GM23248 (cell line): ENCODE data around the gene ANKEF1. TPM values are rescaled to one million over a fixed set of nuclear protein-coding genes. Genes with fewer than 3 reads are reported as not detected.
"Not testable (repeated sequence)": the region's sequence is repeated elsewhere in the genome, so short reads cannot be mapped to it uniquely, and the experiment has no call there.

ENCODE experiments used
- DNase-seq: peaks from one replicate; pipeline ENCODE4 v3.0.0-alpha.2; 2015
- H2AFZ ChIP-seq: fragments of 200-600 bp; sonication (generic); 2 replicates; pipeline ENCODE4 v1.6.1; 2016; ENCODE audit warnings: antibody characterized with exemption
- H3F3A ChIP-seq: fragments of 200-600 bp; sonication (generic); 2 replicates; pipeline ENCODE4 v1.6.1; 2016; ENCODE audit warnings: mild to moderate bottlenecking, antibody characterized with exemption, mixed run types; ENCODE audit not compliant: insufficient read depth
- H3K27ac ChIP-seq: fragments of 200-600 bp; sonication (generic); 2 replicates; pipeline ENCODE4 v1.5.1; 2016; ENCODE audit warnings: mild to moderate bottlenecking
- H3K27me3 ChIP-seq: fragments of 200-600 bp; sonication (generic); replicated peaks from 2 replicates; pipeline ENCODE4 v1.6.1; 2016; ENCODE audit warnings: mild to moderate bottlenecking; ENCODE audit not compliant: insufficient read depth
- H3K36me3 ChIP-seq: fragments of 200-600 bp; sonication (generic); 2 replicates; pipeline ENCODE4 v1.6.1; 2016; ENCODE audit warnings: low read depth, mild to moderate bottlenecking
- H3K4me1 ChIP-seq: fragments of 200-600 bp; sonication (generic); 2 replicates; pipeline ENCODE4 v1.6.1; 2016; ENCODE audit warnings: mild to moderate bottlenecking; ENCODE audit not compliant: insufficient read depth
- H3K4me2 ChIP-seq: fragments of 200-600 bp; sonication (generic); one replicate; pipeline ENCODE4 v1.6.1; 2016; ENCODE audit warnings: mild to moderate bottlenecking; ENCODE audit not compliant: unreplicated experiment
- H3K4me3 ChIP-seq: fragments of 200-600 bp; sonication (generic); 2 replicates; pipeline ENCODE4 v1.5.1; 2016; ENCODE audit warnings: mild to moderate bottlenecking
- H3K79me2 ChIP-seq: fragments of 200-600 bp; sonication (generic); 2 replicates; pipeline ENCODE4 v1.6.1; 2016; ENCODE audit warnings: mild to moderate bottlenecking; ENCODE audit not compliant: insufficient read depth
- H3K9ac ChIP-seq: fragments of 200-600 bp; sonication (generic); 2 replicates; pipeline ENCODE4 v1.6.1; 2016; ENCODE audit warnings: mild to moderate bottlenecking
- H3K9me2 ChIP-seq: fragments of 200-600 bp; sonication (generic); 2 replicates; pipeline ENCODE4 v1.6.1; 2016; ENCODE audit warnings: mixed run types, mild to moderate bottlenecking, moderate library complexity; ENCODE audit not compliant: insufficient read depth
- H3K9me3 ChIP-seq: fragments of 200-600 bp; sonication (generic); one replicate; pipeline ENCODE4 v1.6.1; 2017; ENCODE audit warnings: low read depth
- H4K20me1 ChIP-seq: fragments of 200-600 bp; sonication (generic); 2 replicates; pipeline ENCODE4 v1.6.0; 2016; ENCODE audit not compliant: insufficient read depth
- EZH2 ChIP-seq: fragments of 200-600 bp; sonication (generic); IDR thresholded peaks from 2 replicates; pipeline ENCODE4 v1.6.1; 2018; ENCODE audit warnings: antibody characterized with exemption, mild to moderate bottlenecking; ENCODE audit not compliant: insufficient read depth, poor library complexity, severe bottlenecking
- EZH2phosphoT487 ChIP-seq: fragments of 200-600 bp; sonication (generic); IDR thresholded peaks from 2 replicates; pipeline ENCODE4 v1.6.1; 2018; ENCODE audit warnings: antibody characterized with exemption, moderate library complexity, mild to moderate bottlenecking, low read depth; ENCODE audit not compliant: insufficient read depth
- WGBS, 2 experiments: methylation state at CpG; one replicate each; pipeline ENCODE4 v1.1.6; 2015 to 2017; ENCODE audit warnings: low lambda C conversion rate in 2 of 2, low coverage in 1 of 2; ENCODE audit errors: missing lambda C conversion rate in 2 of 2; 5-methylcytosine and 5-hydroxymethylcytosine counted together
- in situ Hi-C: fragments of 300-500 bp; cut with MboI; formaldehyde crosslinking; loops from 2 replicates; pipeline ENCODE4 v1.15.0; 2020
- polyA plus RNA-seq: library from polyadenylated mRNA; unstranded; fragments of >200 nt; fragmentation: Nextera tagmentation; extraction: Ambion mirVana; gene quantifications from 2 replicates; pipeline ENCODE4 v1.2.1, GENCODE V29; 2016
- total RNA-seq: library from RNA; depleted of rRNA; stranded (reverse); fragments of >200 nt; shearing (Covaris generic); gene quantifications from 2 replicates; pipeline ENCODE4 v1.2.3, GENCODE V29; 2014

ANKEF1 gene
- total and polyA plus RNA-seq, 2 experiments from 2014 or later, result 0.06 to 0.22 TPM

DNA sequence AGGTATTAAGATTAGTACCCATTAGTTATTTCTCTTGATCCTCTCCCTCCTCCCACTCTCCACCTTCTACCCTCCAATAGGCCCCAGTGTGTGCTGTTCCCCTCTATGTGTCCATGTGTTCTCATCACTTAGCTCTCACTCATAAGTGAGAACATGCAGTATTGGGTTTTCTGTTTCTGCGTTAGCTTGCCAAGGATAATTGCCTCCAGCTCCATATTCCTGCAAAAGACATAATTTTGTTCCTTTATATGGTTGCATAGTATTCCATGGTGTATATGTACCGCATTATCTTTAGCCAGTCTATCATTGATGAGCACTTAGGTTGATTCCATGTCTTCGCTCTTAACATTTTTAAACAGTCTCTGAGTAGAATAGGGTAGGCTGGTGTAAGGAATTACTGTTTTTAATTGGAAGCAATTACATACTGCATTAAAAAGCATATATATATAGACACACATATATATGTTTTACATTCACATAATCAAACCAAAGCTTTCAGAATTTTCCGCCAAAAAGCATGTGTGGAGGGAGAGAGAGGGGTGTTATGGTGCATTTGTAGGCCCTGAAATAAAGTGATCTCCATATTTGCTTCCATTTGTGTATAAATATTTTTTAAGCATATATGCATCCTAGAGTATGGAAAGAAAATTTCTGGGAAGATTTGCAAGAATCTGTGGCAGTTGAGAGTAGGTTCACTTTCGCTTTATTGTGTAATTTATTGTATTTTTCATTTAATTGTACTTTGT is 709 bp upstream of the ANKEF1 start:
- H3K9me2 ChIP-seq, result no peaks in the 10 kb centered on the region
- no peak overlapping the region for H3K27ac ChIP-seq
- no peaks in the 10 kb centered on the region for H3K79me2 ChIP-seq
- H3K4me3 ChIP-seq, result peak overlapping the region; percentile 53
- no peak for DNase-seq
- H3K4me1 ChIP-seq, result no peaks in the 10 kb centered on the region
- H3K4me2 ChIP-seq, result peak overlapping the region; percentile 24
- peaks cover 26% of the 10 kb centered on the region; the same call in 1 of the 2 replicates for H3K27me3 ChIP-seq
- in situ Hi-C loops, result no loop called here
- H4K20me1 ChIP-seq, result no peaks in the 10 kb centered on the region
- TF ChIP-seq EZH2, result no peak
- TF ChIP-seq EZH2phosphoT487, result no peak
- no peaks in the 10 kb centered on the region for H3K36me3 ChIP-seq
- no peaks in the 10 kb centered on the region for H3F3A ChIP-seq
- H3K9me3 ChIP-seq, result no peaks in the 10 kb centered on the region
- H2AFZ ChIP-seq, result no peak overlapping the region; the same call in 1 of the 2 replicates
- no peak overlapping the region for H3K9ac ChIP-seq
- WGBS, 2 experiments, result 75 to 80% methylated on average over 5 of the region's 5 CpGs

DNA sequence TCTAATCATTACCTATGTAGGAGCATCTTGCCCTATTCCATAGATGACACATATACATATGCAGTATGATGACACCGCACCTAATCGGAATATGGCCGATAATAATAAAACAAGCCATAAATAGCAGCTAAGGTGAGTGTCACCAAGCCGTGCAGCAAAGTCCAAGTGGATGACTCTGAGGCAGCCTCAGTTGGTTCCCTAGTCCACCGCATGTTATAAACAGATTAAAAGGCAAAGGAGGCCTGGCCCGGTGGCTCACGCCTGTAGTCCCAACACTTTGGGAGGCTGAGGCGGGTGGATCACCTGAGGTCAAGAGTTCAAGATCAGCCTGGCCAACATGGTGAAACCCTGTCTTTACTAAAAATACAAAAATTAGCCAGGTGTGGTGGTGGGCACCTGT is 1.5 kb downstream of the ANKEF1 start:
- DNase-seq, H3K79me2 ChIP-seq, H2AFZ ChIP-seq, H3K4me2 ChIP-seq, H3K9me2 ChIP-seq, H3K4me3 ChIP-seq, H4K20me1 ChIP-seq, in situ Hi-C loops, H3K36me3 ChIP-seq, H3K9me3 ChIP-seq, H3K27ac ChIP-seq, H3K9ac ChIP-seq: not testable (repeated sequence)
- H3K27me3 ChIP-seq, result 0 out of 2 replicates have a peak, but pooled peaks cover 16% of the 10 kb centered on the region
- peaks cover 11% of the 10 kb centered on the region; the same call in 1 of the 2 replicates for H3K4me1 ChIP-seq
- WGBS, 2 experiments, result 89 to 91% methylated on average over 8 of the region's 8 CpGs
- peaks cover 15% of the 10 kb centered on the region for H3F3A ChIP-seq

DNA sequence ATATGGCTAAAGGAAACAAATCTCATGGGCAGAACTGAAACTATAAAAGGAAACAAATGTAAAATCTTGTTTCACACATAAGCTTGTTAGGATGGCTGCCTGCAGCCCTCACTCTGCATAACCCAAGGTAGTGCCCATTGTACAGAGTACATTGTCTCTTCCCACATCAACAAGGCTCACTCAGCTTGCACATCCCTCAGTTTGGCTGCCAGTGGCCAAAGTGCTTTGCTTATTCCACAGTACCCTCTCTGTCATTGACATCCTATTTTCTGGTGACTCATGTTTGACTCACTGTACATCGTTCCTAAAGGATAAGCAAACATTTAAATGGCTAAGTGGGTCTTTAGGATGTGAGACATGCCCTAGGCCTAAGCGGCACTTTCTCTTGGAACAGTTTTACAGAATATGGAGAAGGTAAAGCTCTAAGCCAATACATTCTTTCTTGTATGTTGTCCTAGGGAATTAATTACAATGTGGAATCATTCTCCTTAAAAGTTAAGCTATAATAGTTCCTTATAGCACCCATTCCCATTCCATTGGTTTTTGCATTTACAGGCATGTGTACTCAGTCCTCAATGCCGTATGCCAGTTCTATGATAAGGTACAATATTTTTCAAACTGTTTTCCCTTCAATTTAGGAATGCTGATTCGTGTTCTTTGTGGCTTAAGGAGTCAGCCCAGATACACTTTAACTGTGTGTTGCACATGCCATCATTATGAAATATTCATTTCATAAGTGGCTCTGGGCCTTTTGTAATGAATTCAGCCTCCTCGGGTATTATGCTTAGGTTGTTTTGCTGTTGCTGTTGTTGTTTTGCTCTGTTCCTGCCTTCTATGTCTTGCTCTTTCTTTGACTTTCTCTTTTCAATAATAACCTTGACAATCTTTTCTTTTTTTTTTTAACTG is 5.5 kb downstream of the ANKEF1 start:
- Histone ChIP-seq H3K9me2 (no peaks in the 10 kb centered on the region), H3K4me2 (no peak overlapping the region), H3K4me1 (peaks cover 11% of the 10 kb centered on the region; the same call in 1 of the 2 replicates), H3F3A (peaks cover 15% of the 10 kb centered on the region), H3K36me3 (no peaks in the 10 kb centered on the region), H3K9me3 (no peaks in the 10 kb centered on the region), H3K4me3 (no peak overlapping the region), H3K79me2 (no peaks in the 10 kb centered on the region), H4K20me1 (no peaks in the 10 kb centered on the region), H3K27ac (no peak overlapping the region), H3K27me3 (no peaks in the 10 kb centered on the region), H2AFZ (no peak overlapping the region), H3K9ac (no peak overlapping the region)
- TF ChIP-seq EZH2phosphoT487 (no peak), EZH2 (no peak)
- in situ Hi-C loops, result no loop called here
- WGBS, 2 experiments, result 46 to 56% methylated on average over 5 of the region's 5 CpGs
- DNase-seq, result peak; percentile 73

DNA sequence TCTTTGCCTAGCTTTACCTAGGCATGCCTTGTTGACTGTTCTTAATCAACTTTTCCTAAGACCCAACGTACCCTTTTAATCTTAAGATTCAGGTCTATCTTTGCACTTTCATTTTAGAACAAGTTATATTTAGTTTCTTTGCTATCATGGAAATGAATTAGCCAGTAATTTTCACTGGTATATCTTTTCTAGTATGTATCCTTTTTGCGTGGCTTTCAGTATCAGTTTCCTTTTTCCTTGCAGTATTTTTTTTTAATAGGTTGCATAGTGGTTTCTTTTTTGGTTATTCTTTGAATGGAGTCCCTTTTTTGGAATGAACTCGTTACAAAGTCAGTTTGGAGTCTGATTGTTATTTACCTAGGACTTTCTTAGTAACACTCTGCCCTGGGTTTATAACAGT is 7.3 kb downstream of the ANKEF1 start:
- H3K79me2 ChIP-seq, result no peaks in the 10 kb centered on the region
- no peak overlapping the region for H3K9ac ChIP-seq
- peaks cover 15% of the 10 kb centered on the region for H3F3A ChIP-seq
- no peak for DNase-seq
- no peak overlapping the region for H3K4me2 ChIP-seq
- no peak overlapping the region for H3K27ac ChIP-seq
- WGBS, 2 experiments, result 64% methylated on average over 3 of the region's 3 CpGs
- no peaks in the 10 kb centered on the region for H3K9me3 ChIP-seq
- TF ChIP-seq EZH2phosphoT487 (no peak), EZH2 (no peak)
- no peaks in the 10 kb centered on the region for H3K27me3 ChIP-seq
- H4K20me1 ChIP-seq, result no peaks in the 10 kb centered on the region
- peaks cover 11% of the 10 kb centered on the region; the same call in 1 of the 2 replicates for H3K4me1 ChIP-seq
- no peaks in the 10 kb centered on the region for H3K36me3 ChIP-seq
- no peak overlapping the region for H3K4me3 ChIP-seq
- H3K9me2 ChIP-seq, result no peaks in the 10 kb centered on the region
- H2AFZ ChIP-seq, result no peak overlapping the region
- in situ Hi-C loops, result no loop called here
